Stimulated activated CD4-positive, alpha-beta T cell treated with anti-CD3 and anti-CD28 coated beads, Interleukin-15, amount 100 ng/mL, for 24 hours (primary cell): ENCODE results near the gene ALOX5AP.

Experiments
- DNase-seq: peaks from one replicate; pipeline ENCODE4 v3.0.0-alpha.2; 2020

The ALOX5AP gene

DNA sequence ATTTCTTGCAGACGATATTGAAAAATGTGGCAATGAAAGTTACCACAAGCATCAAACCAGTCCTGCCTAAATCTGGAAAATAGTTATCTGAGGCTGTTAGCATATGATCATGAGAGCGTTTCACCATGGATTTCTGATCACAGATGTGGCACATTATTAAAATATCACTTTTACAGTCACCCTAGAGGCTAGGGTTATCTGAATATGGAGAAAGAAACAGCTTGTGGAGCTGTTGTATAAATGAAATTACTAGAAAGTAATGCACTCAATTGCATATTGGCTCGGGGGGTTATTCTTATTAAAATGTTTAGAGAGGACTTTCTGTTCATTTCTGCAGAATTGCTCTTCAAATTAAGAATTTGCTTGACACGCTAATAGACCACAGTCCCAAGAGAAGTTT lies 35.6 kb downstream of the ALOX5AP start:
- DNase-seq: no peak

GRCh38 chr13:30773561-30773960 lies 38.2 kb downstream of the ALOX5AP start:
- no peak for DNase-seq

GRCh38 chr13:30774214-30774730 lies 38.9 kb downstream of the ALOX5AP start:
- DNase-seq: peak; percentile 19

- DNase-seq: no peak
Measured at GRCh38 chr13:30776661-30777060, 41.3 kb downstream of the ALOX5AP start.

GRCh38 chr13:30779016-30779415 lies 43.7 kb downstream of the ALOX5AP start:
- DNase-seq: no peak

- DNase-seq: no peak
Measured at GRCh38 chr13:30779608-30780007, 44.3 kb downstream of the ALOX5AP start.

DNA sequence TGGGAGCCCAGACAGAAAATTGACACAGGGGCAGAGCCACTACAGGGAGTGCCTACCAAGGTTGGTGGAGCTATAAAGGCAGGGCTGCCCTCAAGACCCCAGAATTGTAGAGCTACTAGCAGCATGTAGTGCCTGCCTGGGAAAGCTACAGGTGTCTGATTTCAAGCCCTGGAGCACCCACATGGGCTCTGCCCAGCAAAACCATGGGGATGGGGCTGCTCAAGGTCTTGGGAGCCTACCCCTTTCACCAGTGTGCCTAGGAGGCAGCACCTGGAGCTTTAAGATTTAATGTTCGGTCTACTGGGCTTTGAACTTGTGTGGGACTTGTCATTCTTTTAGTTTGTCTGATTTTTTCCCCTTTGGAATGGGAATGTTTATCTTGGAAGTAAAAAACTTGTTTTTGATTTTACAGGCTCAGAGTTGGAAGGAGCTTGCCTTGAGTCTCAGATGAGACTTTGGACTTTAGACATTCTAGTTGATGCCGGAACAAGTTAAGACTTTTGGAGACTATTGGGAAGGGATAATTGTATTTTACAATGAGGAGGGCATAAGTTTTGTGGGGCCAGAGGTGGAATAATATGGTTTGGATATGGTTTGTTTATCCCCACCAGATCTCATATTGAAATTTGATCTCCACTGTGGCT lies 45.1 kb downstream of the ALOX5AP start:
- no peak for DNase-seq

DNA sequence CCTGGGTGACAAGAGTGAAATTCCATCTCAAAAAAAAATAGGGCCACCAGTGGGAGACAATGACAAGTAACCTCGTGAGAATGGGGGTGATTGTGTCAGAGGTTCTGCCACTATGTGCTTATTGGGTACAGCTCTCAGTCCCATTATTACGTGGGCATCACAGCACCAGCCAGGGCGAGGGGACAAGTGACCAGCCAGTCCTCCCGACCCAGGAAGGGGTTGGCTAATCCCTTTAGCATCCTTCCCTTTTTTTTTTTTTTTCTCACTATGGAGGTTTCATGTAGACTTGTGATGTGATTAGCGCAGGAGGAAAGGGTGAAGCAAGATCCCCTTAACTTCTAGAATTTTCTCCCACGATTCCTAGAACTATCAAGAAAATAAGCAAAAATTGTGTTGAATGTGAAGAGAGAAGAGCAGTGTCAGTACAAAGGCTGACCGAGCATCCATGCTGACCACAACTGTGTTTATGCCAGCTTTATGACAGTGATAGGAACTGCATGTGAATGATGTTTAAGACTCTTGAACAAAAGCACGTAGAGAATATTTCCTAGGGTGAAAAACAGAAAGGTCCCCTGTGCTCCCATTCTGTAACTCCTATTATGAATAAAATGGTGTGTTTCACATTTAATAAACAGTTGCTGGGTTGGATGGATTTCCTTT lies 50.0 kb downstream of the ALOX5AP start:
- no peak for DNase-seq

- no peak for DNase-seq
Measured at GRCh38 chr13:30786648-30787047, 51.3 kb downstream of the ALOX5AP start.

DNA sequence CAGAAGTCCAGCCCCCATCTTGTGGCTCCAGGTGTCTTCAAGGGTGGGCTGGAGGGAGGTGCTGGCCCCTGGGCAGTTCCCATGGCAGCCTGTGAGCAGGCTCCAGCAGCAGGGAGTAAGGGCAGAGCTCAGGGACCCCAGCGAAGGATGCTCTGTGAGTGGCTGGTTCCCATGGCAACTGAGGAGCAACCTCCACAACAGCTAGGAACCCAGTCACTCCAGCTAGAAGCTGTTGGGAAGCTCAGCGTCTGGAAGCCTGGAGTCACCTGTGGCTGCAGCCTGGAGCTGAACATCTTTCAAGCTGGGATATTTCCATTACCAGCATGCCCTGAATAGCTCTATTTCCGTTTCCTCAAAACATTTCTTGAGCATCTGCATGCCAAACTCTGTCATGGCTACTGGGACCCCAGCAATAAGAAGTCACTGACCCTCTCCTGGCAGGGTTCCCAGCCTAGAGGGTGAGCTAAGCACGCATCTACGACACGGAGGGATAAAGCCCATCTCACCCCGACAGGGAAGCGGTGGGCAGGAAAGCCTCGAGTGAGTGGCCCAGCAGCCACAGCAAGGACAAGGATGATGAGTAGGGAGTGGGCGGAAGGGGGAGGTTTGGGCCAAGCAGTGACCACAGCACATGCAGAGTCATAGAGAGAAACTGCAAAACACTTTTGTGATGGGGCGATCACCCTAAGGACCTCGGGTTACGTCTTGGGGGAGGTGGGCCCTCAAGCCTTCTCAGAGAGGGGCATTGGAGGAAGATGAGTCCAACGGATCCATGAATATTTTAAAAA lies 52.6 kb downstream of the ALOX5AP start:
- DNase-seq: no peak

- no peak for DNase-seq
Measured at GRCh38 chr13:30789166-30789862, 54.0 kb downstream of the ALOX5AP start.

- no peak for DNase-seq
Measured at GRCh38 chr13:30790592-30790991, 55.2 kb downstream of the ALOX5AP start.

- DNase-seq: no peak
Measured at GRCh38 chr13:30791354-30792001, 56.1 kb downstream of the ALOX5AP start.

- no peak for DNase-seq
Measured at GRCh38 chr13:30792285-30793000, 57.1 kb downstream of the ALOX5AP start.

GRCh38 chr13:30796132-30796572 lies 60.8 kb downstream of the ALOX5AP start:
- DNase-seq: peak; percentile 16

GRCh38 chr13:30796631-30797601 lies 61.6 kb downstream of the ALOX5AP start:
- peak; percentile 52 for DNase-seq

GRCh38 chr13:30797847-30798535 lies 62.6 kb downstream of the ALOX5AP start:
- no peak for DNase-seq

DNA sequence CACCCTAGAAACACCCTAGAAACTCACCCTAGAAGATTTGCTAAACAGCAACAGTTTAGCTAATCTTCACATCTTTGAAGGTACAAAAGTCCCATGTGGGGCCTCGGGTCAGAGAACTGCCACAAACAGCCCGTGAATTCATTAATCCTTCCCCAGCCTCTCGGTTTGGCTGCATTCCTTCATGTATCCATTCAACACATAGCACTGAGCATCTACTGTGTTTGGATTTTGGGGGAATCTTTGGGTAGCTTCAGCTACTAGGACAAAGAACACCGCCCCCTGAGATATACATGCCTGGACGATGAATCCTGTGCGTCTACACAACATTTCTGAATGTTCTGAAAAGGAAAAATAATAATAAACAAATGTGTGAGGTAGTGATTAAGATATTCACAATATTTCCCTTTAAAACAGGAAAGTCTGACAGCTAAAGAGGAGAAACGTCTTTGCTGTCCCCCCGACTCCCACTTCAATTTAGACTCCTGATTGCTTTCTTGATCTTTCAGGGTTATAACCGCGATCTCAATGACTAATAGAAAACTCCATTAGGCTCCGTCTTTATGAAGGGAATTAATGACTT lies 63.5 kb downstream of the ALOX5AP start:
- no peak for DNase-seq

GRCh38 chr13:30799356-30799824 lies 64.0 kb downstream of the ALOX5AP start:
- no peak for DNase-seq
